Ureter (tissue), 1 donor: Measurements from ENCODE around the gene PNPLA3. TPM values are rescaled to one million over a fixed set of nuclear protein-coding genes. Genes with fewer than 3 reads are reported as not detected.
A peak's percentile ranks its signal among the peaks of the same experiment; 100 is the strongest.

ENCODE experiments used
- DNase-seq: peaks from one replicate; pipeline ENCODE4 v3.0.0-alpha.2; 2020; ENCODE audit warnings: low spot score
- total RNA-seq: library from RNA; stranded (reverse); gene quantifications from one replicate; pipeline ENCODE4 v1.2.4, GENCODE V29; 2023
- donor health status: DM: yes; HTN: yes; CAD: no.

The PNPLA3 gene
- 0.75 TPM for total RNA-seq

GRCh38 chr22:43923631-43924464, at the start of gene PNPLA3:
Gene PNPLA3 (plus strand): TSS chr22:43923805. CDS start chr22:43923912, 107 bp downstream.
- peak; percentile 90 for DNase-seq

- no peak for DNase-seq
These were observed 46.6 kb upstream of the PNPLA3 start for GRCh38 chr22:43876866-43877509.

GRCh38 chr22:43878079-43878795, 45.4 kb upstream of the PNPLA3 start:
- no peak for DNase-seq

GRCh38 chr22:43878831-43879550, 44.6 kb upstream of the PNPLA3 start:
- no peak for DNase-seq

GRCh38 chr22:43879901-43880540, 43.6 kb upstream of the PNPLA3 start:
- no peak for DNase-seq

GRCh38 chr22:43880541-43880991, 43.0 kb upstream of the PNPLA3 start:
- DNase-seq: no peak

- DNase-seq: no peak
These were observed 42.2 kb upstream of the PNPLA3 start for GRCh38 chr22:43881091-43882061.

GRCh38 chr22:43882122-43882767, 41.4 kb upstream of the PNPLA3 start:
- no peak for DNase-seq

GRCh38 chr22:43883012-43883661, 40.5 kb upstream of the PNPLA3 start:
- DNase-seq: no peak

GRCh38 chr22:43883719-43884415, 39.7 kb upstream of the PNPLA3 start:
- no peak for DNase-seq

GRCh38 chr22:43884600-43885318, 38.8 kb upstream of the PNPLA3 start:
- DNase-seq: no peak

GRCh38 chr22:43885319-43885671, 38.3 kb upstream of the PNPLA3 start:
- no peak for DNase-seq

- DNase-seq: no peak
These were observed 37.8 kb upstream of the PNPLA3 start for GRCh38 chr22:43885786-43886185.

GRCh38 chr22:43886231-43886630, 37.4 kb upstream of the PNPLA3 start:
- no peak for DNase-seq

GRCh38 chr22:43887391-43887790, 36.2 kb upstream of the PNPLA3 start:
- DNase-seq: no peak

- DNase-seq: no peak
These were observed 34.9 kb upstream of the PNPLA3 start for GRCh38 chr22:43888740-43889139.

GRCh38 chr22:43889201-43889859, 34.3 kb upstream of the PNPLA3 start:
- DNase-seq: no peak
